CD4-positive, alpha-beta T cell treated with Interleukin-2 at 100 ng/mL for 4 hours (primary cell): ENCODE results near the gene GATB.
"Not testable (repeated sequence)": the region's sequence is repeated elsewhere in the genome, so short reads cannot be mapped to it uniquely, and the experiment has no call there.

Experiments used
- DNase-seq: peaks from one replicate; pipeline ENCODE4 v3.0.0-alpha.2; 2020; ENCODE audit warnings: low spot score

GATB gene

DNA sequence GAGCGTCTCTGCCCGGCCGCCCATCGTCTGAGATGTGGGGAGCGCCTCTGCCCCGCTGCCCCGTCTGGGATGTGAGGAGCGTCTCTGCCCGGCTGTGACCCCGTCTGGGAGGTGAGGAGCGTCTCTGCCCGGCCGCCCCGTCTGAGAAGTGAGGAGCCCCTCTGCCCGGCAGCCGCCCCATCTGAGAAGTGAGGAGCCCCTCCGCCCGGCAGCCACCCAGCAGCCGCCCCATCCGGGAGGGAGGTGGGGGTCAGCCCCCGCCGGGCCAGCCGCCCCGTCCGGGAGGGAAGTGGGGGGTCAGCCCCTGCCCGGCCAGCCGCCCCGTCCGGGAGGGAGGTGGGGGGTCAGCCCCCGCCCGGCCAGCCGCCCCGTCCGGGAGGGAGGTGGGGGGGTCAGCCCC is 29.1 kb downstream of the GATB start:
- not testable (repeated sequence) for DNase-seq

GRCh38 chr4:151729731-151730559 is 30.9 kb downstream of the GATB start:
- no peak for DNase-seq

DNA sequence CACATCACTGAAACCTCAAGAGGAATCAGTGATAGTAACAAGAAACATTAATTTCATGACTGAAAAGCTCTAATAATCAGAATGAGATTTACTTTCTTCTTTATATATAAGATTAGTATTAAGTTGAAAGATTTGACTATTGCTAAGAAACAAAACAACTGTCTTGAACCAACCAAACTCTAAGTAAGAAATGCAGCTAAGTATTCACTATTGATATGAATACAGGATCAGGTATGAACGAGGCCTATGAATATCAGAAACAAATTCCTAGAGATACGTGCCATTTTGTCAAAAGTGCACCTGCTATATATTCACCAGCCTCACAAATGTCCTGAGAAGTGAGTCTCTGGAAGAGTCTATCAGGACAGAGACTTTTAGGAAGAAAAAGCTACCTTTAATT is 32.1 kb downstream of the GATB start:
- no peak for DNase-seq

DNA sequence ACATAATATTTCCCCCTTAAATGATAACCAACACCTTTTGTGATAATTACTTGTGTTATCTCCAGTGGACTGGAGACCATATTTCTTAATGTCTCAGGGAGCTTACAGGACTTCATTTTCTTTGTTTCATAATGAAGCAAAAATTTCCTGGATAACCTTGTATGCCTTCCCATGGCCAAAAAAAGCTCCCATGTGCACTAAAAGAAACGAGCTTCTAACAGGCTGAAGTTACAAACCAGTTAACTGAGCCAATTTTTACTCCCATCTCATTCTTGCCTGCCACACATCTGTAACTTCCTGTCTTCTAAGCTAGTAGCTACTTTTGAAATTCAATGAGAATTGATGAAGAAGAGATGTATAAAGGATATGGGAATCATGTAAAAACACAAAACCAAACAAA is 32.8 kb downstream of the GATB start:
- no peak for DNase-seq

DNA sequence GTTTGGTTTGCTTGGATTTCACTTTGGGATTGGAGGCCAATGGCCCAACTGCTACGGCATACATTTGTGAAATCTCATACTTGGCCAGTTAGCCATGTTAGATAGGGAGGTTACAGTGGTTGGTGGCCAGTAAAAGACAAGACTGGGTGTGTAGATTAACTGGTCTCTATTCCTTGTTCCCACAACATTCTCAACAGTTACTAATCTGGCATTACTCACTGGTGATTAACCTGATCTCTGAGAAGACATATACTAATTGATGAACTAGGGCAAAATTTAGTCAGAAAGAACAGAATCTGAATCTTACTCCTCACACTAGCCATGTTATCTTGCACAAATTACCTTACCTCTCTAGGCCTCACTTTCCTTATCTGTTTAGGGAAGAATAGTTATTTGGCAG is 33.4 kb downstream of the GATB start:
- DNase-seq, result no peak

GRCh38 chr4:151725087-151725486 is 35.7 kb downstream of the GATB start:
- DNase-seq, result no peak

DNA sequence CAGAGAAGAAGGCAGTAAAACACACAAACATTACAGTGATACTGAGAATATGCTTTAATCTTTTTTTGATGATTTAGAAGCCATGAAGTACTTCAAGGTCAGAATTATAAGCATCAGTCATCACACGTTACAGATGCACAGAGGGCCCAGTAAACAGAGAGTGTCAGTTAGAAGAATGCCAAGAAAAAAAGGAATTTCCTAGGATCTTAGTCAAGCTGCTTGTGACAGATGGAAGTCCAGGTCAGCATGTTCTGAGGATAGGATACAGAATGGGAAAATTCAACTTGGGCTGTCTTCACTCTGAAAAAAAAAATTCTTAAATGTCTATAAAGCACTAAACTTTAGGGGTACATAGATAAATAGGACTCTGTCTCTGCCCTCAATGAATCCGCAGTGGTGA is 38.9 kb downstream of the GATB start:
- DNase-seq, result no peak

DNA sequence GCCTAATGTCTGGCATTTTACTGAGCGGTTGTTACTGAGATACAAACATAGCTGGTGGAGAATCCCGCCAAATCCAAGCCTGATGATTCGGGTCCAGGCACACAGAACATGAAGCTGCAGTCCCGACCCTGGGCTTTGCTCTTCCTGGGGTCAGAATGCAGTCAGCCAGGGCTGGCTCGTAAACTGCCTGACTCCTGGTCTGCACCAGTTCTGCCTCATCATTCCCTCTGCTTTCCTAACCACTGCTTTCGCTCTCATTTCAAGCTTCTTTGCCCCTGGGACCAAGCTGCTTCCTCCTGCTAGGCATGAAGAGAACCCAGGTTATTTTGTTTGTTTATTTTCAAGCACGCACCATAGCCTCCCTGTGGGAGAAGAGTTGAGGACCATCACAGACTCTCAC is 39.3 kb downstream of the GATB start:
- no peak for DNase-seq

DNA sequence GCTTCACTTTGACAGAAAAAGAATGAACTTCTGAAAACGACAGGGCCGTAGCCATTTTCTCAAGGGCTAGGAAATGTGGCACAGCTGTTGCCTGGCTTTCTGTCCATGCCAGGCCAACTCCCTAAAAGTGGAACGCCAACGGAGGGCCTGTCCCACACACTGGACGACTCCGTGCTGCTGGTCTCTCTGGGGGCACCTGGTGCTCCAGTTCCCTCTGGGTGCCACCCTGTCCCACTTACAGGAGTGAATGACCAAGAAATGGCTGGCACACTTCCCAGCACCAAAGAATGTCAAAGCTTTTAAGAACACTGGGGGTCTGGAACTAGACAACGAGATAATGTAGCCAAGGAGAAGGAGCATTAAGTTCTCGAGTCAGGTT is 40.9 kb downstream of the GATB start:
- no peak for DNase-seq

DNA sequence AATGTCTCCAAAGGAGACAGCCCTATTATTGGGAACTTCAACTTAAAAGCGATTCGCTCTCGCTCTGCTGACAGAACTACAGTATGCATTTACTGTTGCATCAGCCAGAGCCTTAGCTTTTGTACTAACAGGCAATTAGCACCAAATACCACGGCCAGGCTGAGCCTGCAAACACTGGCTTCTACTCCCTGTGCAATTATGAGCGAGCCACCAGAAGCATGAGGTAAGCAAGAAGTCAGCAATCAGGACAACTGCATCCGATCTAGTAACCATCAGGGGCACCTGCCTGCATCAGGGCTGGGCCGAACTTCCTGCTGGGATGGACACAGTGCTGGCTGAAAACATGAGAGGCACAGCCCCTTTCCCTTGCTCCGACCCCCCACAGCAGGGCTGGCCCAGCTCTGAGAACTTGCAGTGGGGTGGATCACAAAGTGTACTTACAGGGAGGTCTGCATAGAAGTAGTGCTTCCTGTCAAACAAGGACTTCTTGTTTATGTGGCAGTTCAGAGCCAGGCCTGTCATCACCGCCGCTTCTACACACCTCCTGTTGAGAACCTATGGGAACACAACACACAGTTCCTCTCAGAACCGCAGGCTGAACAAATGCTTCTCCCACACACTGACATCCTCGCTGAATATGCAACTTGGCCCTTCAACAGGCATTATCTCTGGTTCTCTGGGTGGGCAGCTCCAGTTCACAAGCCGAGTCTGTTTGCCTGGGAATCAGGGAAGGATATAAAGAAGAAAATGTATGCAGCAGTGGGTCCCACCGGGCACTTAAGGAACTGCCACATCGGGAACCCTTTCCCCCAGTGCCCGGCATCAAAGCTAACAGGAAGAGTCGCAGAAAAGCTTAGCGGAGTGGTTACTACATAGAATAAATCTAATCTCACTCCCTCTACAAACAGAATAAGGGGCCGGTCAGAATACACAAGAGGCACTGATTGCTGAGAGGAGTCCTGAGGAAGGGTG is 41.5 kb downstream of the GATB start:
- DNase-seq, result no peak

DNA sequence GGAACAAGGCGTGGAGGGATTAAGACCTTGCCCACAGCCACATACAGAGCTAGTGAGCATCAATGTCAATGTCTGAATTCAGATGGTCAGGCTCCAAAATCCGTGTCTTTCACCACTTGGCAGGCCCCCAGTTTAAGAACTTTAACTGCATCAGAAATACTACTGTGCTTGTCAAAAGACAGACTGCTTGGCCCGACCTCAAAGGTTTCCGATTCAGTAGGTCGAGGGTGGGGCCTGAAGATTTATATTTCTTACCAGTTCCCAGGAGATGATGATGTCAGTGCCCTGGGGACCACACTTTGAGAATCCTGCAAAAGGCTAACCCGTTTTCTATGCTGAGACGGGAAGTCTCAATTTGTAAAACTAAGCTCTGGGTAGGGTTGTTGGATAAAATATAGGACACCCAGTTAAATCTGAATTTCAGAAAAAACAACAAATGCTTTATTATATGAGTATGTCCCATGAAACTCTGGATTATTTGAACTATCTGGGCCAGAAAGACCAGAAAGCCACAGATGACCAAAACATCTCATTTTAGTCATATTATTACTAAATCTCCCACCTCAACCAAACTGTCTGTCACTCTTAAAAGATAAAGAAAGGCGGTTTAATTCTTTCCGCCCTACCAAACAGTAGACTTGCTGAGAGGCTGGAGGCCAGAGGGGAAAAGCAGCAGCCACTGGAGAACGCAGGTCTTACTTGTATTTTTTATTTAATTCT is 42.7 kb downstream of the GATB start:
- DNase-seq, result no peak

- no peak for DNase-seq
Measured at GRCh38 chr4:151717314-151717713, 43.5 kb downstream of the GATB start.

DNA sequence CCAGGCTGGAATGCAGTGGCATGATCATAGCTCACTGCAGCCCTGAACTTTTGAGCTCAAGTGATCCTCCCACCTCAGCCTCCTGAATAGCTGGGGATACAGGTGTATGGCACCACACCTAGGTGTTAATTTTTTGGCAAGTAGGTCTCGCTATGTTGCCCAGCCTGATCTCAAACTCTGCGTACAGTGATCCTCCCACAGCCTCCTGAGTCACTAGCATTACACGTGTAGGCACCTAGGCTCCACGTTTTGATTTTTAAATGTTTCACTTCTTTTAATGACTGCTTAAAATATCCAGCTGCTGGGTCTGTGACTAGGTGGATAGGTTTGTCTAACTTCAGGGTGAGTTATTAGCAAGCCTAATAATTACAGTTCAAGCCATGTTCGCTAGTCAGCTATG is 44.5 kb downstream of the GATB start:
- DNase-seq, result no peak

DNA sequence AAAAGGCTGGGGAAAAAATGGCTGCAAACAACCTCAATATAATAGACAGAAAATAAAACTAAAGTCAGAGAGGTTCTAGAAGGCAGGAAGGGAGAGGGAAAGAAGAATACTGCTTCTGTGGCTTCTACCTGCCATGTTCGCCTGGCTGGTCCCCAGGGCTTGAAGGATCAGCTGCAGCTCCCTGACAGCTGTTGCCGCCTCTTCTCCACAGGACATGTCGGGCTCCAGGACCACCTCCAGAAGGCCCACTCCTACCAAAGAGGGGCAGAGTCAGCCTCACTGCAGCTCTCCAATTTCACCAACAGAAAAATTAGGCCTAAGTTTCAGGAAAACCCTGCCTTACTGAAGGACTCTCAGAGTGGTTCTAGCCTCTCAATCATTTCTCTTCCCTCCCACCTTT is 44.9 kb downstream of the GATB start:
- no peak for DNase-seq

- no peak for DNase-seq
Measured at GRCh38 chr4:151712777-151713176, 48.0 kb downstream of the GATB start.

DNA sequence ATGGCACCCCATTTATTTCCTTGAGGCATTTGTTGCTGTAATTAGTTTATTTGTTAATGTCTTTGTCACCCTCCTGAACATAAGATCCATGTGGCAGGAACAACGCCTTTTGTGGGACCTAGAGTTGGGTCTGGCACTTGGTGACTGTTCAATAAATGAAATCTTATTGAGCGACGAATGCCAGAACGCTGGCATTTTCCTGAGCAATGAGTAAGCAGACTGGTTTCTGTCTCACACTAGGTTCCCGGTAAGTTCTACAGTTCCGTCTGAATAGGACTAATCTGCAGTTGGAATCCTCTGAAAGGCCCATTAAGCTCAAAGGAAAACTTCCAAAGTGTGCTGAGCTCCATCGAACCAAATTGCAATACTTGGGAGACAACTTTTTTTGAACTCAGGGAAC is 49.2 kb downstream of the GATB start:
- DNase-seq, result no peak

DNA sequence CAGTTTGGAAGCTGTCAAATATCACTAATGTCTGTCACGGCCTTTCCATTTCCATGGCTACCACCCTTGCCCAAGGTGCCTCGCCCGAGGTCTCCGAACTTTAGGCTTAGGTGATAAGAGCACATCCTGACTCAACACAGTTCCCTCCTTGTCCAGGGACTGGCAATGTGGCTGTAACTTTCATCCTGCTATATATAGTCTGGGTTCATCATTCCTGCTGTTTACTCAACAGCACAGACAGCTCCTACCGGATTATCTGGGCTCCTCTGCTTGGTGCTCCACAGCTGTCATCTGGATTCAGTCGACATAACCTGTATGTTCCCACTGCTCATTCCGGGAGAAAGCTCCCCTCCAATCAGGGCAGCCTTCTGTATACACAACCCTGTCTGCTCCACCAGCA is 51.2 kb downstream of the GATB start:
- no peak for DNase-seq

- DNase-seq, result no peak
Measured at GRCh38 chr4:151709071-151709470, 51.7 kb downstream of the GATB start.

DNA sequence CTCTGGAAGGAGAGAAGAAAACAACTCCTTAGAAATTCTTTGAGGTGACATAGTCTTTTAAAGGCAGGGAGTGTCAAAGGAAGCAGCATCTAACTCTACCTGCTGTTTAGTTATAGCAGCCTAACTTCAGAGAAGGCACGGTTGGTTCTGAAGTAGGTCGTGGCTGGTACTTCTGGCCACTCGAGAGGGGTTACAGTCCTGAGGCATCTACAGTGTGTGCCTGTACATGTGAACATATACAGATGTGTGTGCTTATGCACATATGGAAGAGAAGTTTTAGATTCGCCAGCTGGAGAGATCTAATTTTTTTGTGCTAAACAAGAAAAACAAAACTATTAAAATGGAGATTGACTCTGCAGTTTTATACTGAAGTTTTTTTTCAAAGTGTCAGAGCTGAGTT is 52.7 kb downstream of the GATB start:
- DNase-seq, result no peak

DNA sequence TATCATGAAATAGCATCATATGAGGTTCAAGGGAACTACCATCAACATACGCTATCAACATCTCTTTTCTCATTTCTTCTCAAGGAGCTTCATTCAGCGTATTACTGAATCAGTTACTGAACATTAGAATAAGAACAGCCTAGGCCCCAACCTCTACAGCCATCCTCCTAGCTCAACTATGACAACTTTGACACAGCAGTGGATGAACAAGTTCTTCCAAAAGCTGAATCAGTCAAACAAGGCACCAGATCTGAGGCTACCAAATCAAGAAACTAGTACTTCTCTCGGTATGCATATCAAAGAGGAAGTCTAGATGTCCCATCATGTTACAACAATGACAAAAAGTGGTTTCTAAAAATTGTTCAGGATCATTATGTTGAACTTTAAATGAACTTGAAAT is 57.4 kb downstream of the GATB start:
- no peak for DNase-seq

DNA sequence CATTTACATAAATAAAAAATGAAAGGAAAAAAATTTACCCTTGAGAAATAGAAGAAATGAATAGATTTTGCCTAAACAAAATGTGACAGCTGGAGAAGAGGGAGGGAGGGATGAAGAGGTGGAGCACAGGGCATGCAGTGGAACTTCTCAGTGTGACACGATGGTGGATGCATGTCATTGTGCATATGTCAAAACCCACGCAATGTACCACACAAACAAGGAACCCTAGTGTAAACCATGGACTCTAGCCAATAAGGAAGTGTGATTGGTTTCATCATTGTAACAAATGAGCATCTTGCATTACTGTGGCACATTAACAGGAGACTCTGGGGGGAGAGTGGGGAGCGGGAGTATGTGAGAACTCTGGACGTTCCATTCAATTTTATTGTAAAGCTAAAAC is 58.6 kb downstream of the GATB start:
- DNase-seq, result no peak

- no peak for DNase-seq
Measured at GRCh38 chr4:151700566-151701316, 60.1 kb downstream of the GATB start.
